GM18517 (cell line): ENCODE results near the gene SETD5.

ENCODE experiments used
- ATAC-seq: cut with Tn5 transposase; IDR thresholded peaks from one replicate; pipeline ENCODE4 v1.9.1; 2021; ENCODE audit warnings: mild to moderate bottlenecking, moderate library complexity; ENCODE audit not compliant: unreplicated experiment

SETD5 gene

DNA sequence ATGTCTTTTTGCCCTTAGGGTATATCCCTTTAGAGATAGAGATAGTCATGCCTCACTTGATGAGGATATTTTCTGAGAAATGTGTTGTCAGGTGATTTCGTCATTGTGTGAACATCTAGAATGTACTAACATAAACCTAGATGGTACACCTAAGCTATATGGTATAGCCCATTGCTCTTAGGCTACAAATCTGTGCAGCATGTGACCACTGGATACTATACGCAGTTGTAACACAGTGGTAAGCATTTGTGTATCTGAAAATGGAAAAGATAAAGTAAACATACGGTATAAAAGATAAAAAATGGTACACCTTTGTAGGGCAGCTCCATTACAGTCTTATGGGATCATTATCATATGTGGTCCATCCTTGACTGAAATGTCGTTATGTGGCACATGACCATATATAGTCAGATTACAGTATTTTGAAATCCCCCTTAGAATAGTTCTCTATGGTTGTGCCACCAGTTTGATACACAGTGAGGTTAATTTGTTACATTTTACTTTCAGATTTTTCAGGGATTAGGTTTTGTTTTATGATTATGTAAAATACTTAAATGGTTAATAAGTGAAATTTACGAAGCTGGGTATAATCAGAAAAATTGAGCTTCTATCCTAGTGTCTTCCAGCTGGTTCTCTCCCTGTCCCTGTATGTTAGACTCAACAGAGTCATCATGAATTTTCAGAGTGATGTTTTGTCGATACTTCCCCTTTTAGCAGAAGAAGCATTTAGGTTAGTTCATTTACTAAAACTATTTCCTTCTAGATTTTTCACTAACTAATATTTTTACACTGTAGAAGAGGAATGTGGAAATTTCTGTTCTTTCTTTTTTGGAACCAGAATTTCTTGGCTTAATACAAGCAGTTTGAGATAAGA is 12.8 kb downstream of the SETD5 start:
- ATAC-seq, result no peak

DNA sequence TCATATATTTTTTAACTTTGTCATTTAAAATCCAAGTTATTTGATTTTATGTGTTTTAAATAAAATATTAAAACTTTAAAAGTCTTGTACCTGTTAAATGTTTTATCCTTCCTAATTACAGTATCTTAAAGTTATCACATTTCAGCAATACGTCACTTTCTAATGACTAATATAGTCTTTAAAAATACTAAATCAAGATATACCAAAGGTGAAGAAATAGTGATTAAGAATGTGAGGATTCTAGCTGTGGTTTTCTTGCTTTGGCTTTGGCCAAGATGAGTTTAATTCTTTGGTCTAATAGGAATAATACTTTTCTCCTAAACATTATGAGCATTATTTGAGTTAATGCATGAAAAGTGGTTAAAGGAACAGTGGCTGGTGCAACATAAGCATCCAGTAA is 13.9 kb downstream of the SETD5 start:
- ATAC-seq, result no peak

DNA sequence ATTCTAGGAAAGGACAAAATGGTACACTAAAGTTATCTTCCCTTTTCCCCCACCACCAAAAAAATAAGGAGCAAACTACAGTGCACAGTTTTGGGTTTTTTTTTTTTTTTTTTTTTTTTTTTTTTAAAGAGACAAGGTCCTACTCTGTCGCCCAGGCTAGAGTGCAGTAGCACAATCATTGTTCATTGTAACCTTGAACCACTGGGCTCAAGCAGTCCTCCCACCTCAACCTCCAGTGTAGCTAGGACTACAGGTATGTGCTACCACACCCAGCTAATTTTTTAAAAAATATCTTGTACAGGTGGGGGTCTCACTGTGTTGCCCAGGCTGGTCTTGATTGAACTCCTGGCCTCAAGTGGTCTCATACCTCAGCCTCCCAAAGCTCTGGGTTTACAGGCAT is 14.9 kb downstream of the SETD5 start:
- ATAC-seq, result no peak

DNA sequence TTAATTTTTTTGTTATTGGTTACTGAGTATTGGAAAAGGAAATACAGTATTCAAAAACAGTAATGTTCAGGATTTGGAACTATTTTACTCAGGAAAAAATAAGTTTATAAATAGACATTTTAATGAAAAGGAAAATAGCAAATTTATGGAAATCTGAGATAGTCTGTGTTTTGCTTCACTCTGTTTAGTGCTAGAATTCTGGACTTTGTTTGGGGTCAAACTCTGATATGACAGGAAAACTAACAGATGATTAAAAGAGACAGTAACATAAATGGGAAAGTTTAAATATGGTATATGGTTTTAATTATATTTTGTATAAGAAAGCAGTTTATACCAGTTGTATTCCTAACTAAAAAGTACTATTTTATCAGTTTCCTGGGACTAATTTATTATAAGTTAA is 17.4 kb downstream of the SETD5 start:
- ATAC-seq, result no peak

DNA sequence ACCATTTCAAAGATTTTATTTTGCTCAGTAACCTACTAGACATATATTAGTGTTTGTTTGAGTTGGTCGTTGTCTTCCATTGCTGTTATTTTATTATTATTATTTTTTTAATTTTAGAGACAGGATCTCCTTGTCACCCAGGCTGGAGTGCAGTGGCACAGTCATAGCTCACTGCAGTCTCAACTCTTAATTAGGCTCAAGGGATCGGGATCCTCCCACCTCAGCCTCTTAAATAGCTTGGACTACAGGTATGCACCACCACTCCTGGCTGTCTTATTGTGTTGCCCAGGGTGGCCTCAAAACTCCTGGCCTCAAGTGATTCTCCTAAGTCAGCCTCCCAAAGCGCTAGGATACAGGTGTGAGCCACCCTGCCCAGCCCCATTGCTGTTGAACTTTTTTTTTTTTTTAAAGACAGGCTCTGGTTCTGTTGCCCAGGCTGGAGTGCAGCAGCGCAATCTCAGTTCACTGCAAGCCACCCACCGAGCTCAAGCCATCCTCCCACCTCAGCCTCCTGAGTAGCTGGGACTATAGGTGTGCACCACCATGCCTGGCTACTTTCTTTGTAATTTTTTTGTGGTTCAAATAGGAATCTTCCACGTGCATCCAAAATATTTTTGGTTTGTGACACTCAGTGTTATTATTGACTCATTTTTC is 18.2 kb downstream of the SETD5 start:
- no peak for ATAC-seq

DNA sequence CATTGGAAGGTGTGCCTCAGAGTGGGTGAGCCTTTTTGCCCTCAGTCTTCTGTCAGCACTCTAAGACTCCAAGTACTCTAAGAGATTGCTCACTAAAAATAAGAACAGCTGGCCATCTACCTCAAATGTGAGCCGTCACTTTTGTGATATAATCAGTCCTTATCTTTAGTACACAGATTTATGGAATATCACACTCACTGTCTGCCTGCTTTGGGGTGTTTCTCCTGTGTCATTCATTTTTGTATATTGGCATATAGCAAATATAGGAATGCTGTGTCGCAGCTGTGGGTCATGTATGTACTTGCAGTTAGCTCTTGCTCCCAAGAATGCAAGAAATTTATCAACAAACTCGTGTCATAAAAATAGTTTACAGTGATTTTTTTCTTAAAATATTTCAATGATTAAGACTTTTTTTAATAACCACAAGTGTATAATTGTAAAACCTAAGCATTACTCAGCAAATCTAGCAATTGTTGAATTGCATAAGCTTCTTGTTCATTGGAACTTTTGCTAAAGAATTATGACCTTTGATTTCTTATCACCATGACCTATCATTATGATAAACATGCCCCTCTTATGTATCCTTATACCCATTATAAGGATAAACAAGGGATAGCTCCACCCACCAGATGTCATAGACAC is 18.8 kb downstream of the SETD5 start:
- ATAC-seq, result no peak

DNA sequence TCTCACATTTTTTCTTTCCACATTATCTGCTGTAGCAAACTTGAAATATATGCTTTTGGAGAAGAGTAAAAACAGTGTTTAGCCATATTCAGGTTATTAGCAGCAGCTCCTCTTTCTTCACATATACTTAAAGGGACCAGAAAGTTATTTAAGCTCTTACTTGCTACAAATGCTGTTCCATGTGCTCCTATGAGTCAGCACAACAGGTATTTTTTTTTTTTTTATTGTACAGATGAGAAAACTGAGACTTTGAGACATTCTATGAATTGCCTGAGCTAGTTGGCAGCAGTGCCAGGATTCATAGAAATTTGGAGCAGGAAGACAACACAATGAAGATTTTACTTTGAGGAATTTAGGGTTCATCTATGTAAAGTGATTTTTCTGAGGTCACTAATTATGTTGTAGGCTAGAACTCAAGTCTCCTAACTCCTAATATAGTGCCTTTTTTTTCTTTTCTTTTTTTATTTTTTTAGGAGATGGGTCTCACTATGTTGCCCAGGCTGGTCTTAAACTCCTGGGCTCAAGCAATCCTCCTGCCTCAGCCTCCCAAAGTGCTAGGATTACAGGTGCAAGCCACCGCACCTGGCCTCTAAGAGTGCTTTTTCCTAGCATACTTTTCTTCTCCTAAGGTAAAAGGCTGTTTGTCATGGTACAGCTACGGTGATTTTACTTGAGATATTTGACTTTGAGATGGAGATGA is 23.6 kb downstream of the SETD5 start:
- ATAC-seq, result no peak

DNA sequence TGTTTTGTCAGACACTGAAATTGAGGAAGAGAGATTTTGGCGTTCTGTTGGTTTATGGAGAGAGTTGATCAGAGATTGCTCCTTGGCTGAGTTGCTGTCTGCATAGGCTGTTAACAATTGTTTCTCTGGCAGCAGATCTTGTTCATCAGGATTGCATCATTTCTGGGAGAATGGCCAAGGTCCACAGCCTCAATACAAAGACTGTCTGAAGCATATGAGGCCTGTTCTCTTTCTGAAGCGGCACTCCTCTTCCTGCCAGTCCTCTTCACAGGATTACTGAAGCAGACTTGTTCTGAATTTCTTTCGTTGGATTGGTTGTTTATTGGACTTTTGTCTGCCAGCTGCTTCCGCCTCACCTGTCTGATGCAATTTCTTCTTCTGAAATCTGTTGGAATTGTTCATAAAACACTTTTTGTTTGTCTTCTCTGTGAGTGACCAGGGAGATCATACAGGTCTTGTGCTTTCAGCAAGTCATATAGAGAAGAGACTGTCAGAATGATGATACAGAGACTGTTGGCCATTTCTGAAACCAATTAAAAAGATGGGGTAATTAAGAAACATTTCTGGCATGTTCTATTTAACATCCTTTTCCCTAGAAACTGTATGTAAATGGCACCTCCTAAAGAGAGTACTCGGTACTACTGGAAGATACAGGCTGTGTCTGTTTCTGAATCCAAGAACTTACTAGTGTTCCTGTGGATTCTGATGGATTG is 25.5 kb downstream of the SETD5 start:
- ATAC-seq, result no peak

DNA sequence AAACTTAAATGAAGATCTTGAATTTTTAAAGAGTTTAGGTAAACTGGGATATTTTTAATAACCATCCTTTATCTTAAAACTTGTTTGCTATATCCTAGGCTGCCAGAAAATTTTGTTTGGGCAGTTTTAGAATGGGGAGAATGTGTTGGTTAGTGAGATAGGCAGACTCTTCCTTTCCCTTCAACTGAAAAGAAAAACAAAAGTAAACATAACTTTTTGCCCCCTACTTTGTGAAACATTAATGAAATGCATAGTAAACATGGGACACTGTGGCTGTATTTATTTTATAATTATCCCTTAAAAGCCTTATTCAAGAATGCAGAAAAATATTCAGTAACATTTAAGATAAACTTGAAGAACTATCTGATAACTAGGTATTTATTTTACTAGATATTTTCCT is 31.0 kb downstream of the SETD5 start:
- ATAC-seq, result no peak

DNA sequence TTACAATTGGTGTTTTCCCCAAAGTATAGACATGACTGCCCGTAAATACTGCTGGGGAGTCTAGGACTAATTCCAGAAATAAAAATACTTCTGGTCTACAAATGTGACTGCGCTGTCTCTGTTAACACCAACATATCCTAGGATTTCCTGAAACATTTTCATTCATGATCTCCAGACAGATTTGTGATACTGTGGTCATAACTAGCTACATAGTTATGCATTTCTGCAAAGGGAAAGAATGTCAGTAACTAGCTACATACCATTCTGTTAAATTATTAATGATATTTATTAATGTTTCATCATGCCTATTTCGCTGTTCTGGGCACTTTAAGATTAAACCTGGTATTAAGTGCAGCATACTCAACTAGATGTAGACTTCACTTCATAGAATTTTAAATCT is 33.3 kb downstream of the SETD5 start:
- ATAC-seq, result no peak

DNA sequence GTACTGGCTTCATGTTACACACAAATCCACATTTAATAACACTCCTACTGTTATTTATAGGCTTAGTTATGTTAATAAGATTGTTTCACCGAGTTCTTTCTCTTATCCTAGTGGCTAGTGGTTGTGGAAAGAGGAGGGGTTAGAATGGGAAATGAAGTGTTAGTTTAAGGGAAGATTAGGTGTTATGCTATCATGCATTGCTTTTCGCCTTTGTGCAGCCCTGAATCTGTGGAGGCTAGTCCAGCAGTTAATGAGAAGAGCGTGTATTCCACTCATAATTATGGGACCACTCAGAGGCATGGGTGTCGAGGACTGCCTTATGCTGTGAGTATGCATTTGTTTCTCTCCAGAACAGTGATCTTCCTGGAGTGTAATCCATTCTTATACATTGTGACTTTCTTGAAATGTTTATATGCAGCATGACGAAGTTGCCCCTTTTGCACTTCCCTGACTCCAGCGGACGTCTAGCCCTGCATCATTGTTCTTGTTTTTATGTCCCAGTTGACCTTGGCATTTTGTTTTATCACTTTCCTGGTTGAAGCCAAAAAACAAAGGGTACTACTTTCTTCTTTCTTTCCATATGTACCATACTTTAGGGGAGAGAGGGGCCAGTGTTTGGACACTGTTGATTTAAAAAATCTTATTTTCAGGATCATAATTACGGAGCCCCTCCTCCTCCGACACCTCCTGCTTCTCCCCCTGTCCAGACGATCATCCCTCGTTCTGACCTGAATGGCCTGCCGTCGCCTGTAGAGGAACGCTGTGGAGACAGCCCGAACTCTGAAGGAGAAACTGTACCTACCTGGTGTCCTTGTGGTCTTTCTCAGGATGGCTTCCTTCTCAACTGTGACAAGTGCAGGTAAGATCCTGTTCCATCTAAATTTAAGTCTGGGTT is 36.5 kb downstream of the SETD5 start:
- ATAC-seq, result no peak

DNA sequence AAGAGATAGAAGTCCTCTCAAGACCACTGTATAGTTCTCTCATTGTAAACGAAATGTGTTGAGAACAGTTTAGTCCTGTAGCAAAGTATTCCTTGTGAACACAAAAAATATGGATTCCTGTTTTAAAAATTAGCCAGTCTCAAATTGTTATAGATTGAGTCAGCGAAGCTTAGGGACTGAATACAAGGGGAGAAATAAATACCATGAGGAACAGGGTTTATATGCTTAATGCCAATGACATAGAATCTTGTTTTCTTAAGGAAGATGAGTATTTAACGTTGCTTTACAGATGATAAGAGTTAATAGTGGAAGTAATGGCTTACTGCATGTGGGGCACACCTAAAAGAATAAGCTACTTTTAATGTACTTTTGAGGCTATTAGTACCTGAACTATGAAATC is 37.9 kb downstream of the SETD5 start:
- no peak for ATAC-seq

DNA sequence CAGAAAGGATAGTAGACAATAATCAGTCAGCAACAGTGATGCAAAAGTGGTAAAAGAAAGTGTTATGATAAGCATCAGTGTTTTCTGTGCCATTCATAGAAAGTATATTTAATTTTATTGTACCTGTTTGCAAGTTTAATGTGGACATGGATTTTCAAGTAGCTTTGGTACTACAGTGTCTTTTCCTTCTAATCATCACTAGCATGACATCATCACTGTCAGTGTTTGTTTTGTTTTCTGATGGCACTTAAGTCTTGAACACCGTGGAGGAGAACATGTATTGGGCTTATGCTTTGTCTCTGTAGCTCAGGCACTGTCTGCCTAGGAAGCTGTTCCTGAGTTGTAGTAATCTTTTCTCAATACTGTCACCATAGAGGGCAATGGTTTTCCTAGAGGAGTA is 41.9 kb downstream of the SETD5 start:
- ATAC-seq, result no peak

DNA sequence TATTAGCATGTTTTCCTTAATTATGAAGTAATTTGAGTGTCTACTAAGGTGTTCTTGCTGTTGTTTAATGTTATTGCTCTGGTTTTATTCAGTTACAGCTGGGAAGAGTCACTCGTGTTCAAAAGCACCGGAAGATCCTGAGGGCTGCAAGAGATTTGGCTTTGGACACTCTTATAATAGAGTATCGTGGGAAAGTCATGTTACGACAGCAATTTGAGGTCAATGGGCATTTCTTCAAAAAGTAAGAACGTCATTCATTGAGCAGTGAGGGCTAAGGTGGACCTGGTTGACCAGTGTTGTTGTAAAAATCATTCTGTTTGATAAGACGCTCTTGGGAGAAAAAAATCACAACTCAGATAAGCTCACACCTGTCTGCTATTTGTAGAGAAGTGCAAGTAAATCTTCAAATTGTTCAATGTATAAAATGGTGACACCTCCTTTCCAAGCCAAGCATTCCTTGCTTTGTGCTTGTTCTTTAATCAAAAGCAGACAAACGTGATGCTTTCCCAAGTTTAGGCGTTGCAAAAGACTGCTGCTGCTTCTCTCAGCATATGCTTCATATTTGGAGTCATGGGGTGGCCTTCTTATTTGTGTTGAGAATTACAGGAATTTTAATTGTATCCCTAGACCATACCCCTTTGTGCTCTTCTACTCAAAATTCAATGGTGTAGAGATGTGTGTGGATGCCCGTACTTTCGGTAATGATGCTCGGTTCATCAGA is 44.2 kb downstream of the SETD5 start:
- ATAC-seq, result no peak

DNA sequence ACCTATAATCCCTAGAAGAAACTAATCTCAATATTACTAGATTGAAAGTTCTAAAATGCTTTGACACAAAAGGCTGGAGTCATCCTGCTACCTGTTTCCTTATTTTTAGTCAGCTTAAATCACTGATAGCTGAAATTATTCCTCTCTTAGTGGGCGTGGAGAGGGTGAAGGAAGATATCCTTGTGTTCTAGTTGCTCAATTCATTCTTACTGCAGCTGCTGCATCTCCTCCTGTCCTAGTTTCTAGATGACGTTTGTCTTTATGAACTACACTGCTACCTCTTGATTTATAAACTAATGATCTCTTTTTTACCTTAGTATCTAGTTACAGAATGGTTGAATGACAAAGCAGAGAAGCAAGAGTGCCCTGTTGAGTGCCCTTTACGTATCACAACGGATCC is 50.7 kb downstream of the SETD5 start:
- no peak for ATAC-seq

DNA sequence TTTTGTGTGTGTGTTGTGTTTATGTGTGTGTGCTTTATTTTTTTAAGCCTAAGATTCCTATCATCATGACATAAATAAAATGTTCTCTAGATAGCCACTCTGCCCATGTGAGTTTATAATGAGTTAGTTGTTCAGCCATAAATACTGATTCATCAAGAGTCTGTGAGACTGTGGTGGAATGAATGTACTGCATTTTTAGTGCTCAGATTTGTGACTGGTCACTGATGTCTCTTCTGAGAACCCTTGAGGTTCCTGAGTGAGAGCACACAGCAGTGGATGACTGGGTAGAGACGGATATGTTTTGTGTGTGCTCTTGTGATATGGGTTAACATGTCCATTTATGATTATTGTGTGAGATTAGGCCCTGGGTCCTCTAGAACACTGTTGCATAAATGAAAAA is 51.2 kb downstream of the SETD5 start:
- ATAC-seq, result no peak

DNA sequence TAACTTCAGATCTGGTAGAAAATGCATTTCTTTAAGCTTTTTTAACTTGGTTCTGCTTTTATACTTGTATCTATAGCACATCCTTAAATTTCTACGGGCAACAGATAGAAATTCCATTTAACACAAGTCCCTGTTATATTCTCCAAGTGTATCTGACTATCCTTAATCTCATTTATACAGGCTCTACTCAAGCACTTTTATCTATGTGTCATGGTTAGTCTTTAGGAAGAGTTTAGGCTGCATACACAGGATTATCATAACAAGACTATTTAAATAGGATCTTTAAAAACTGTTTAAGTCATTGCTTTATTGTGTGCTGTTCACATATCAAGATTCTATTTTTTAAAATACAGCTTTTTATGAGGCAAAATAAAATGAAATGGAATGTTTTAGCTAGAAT is 52.7 kb downstream of the SETD5 start:
- no peak for ATAC-seq

DNA sequence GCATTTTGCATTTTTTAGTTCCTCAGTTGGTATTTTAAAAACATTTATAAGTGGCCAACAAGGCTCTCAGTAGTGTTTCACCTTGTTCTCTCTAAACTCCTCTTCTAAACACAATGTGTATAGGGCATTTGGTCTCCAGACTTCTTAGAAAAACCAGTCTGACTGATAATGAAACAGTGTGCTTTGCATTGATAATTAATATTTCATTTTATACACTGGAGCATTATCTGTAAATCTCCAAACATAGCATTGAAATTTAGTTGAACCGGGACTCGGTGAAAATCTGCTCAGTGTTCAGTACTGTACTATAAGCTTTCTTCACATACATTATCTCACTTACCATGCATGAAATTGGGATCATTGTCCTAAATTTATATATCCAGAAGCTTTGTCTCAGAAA is 53.6 kb downstream of the SETD5 start:
- ATAC-seq, result no peak

DNA sequence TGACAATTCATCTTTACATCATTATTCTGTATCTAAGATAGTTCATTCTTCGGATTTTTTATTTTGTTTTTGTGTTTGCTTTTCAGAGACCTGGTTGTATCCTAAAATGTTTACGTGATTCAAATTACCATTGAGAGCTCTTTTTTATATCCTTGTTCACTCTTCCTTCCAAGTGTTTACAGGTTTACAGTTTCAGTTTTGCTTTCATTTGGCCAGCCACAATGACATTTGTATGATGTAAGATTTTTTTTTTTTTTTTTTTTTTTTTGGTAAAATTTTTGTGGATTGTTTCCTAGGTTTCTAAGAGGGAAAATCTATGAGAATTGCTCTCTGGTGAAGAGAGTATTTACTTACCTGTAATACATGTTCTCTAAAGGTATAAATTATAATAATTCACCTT is 55.0 kb downstream of the SETD5 start:
- ATAC-seq, result no peak
